Ramos (cell line): ENCODE results near the gene COP1.
"Not testable (repeated sequence)": the region's sequence is repeated elsewhere in the genome, so short reads cannot be mapped to it uniquely, and the experiment has no call there.

Source experiments
- in situ Hi-C: fragments of 300-500 bp; cut with MboI; formaldehyde crosslinking; loops from one replicate; pipeline ENCODE4 v1.14.3; 2022; ENCODE audit warnings: low sequenced_read_pairs; ENCODE audit not compliant: unreplicated experiment

COP1 gene

DNA sequence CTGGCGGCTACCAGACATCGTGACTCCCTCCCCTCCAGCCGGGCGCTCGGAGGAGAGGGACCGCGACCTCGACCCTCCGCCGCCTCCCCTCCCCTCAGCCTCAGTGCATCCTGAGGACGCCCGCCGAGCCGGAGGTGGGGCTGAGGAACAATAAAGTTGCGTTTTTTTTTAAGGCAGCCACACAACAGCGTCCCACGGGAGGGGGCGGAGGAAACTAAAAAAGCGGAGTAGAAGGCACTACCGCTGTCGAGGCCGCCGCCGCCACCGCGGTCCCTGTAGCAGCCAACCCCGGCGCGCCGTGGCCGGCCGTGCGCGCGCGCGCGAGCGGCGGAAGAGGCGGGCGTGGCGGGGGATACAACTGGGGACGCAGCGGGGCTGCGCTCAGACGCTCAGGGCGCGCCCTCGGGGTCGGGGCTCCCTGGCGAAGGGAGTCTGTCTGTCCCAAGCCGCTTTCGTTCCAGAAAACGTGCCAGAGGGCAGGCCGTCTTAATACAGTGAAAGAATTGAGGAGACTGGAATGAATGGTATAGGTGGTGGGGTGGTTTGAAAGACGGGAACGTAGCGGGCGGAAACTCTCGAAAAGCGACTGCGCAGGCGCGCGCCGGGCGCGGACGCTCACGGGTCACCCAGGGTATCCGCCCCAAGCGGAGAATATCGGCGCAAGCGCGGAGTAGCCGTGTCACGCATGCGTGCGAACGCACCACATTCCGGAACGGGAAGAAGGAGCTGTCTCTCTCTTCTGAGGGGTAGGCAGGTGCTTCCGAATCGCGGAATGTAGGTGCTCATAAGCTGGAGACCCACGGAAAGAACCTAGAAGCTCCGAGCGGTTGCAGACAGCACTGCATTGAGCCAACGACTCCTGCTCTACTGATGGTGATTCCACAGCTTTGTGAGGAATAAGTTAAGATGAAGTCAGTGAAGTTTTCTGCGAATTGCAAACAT is at the start of gene COP1:
COP1 (minus strand) TSS at position 326 of the 942 bp plus-strand sequence; CDS start at position 18, 308 bp downstream.
- in situ Hi-C loops: no loop called here

DNA sequence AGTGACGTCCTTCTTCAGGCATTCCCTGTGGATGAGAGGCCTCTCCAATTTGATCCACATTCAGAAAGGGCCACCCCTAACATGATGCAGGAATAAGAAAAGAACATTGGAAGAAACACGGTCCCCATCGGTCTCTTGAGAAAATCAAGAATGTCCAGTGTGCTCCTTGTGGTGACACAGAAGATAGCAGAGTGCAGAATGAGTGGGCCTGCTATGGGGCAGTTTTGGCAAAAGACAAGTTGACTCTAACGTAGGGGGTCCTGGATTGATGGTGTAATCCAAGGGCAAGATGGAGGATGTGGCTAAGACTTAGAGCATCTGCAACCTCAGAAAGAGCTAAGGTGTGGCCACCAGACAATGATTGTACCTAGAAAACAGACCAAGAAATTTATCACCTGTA is 45.1 kb upstream of the COP1 start:
- in situ Hi-C loops: no loop called here

DNA sequence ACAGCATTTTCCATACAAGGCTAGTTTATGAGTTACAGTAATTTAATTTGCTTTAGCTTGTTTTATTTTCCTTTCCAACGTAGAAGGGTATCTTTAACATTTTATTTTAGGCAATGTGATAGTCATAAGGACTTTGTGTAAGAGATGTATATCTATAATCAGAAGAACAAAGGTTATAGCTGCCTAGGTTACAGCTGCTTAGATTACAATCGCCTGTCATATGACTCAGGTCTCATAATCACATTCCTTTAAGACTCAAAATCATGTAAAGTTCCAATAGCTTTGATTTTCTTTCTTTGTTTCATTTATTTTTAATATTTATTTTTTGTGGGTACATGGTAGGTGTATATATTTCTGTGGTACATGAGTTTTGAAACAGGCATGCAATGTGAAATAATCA is 37.8 kb upstream of the COP1 start:
- in situ Hi-C loops: no loop called here

DNA sequence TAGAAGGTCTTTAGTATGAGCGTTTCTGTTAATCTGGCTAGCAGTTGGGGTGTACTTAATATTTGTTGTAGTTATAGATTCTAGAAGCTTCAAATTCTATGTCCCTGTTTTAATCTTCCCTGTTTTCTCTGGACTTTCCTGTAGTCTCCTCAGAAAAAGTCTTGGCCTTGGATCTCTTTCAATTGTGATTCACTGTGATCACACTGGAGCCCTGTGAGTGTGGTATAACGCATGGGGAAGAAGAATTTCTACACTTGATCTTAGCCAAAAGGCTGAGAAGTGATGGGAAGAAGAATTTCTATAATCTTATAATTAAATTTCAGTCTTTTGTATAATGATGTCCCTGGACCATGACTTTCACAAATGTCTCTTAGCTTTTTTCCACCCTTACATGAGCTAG is 36.7 kb upstream of the COP1 start:
- in situ Hi-C loops: no loop called here

DNA sequence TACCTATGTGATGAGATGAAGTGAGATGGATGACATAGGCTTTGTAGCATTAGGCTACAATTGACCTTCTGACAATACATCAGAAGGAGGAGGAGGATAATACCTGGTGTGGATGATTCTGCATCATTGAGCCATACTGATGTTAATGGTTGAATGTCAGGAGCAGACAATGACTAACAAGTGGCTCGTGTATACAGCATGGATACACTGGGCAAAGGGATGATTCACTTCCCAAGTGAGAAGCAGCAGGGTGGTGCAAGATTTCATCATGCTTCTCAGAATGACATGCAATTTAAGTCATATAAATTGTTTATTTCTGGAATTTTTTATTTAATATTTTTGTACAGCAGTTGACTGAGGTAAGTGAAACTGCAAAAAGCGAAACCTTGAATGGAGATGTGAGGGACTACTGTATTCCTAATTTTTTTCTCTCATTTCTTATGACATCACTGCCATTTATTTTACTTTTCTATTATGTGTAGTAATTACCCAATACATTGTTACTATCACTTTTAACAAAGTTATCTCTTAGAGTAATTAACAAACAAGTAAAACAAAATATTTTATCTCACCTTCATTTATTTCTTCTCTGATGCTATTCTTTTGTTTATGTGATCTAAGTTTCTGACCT is 34.4 kb upstream of the COP1 start:
- in situ Hi-C loops: no loop called here

DNA sequence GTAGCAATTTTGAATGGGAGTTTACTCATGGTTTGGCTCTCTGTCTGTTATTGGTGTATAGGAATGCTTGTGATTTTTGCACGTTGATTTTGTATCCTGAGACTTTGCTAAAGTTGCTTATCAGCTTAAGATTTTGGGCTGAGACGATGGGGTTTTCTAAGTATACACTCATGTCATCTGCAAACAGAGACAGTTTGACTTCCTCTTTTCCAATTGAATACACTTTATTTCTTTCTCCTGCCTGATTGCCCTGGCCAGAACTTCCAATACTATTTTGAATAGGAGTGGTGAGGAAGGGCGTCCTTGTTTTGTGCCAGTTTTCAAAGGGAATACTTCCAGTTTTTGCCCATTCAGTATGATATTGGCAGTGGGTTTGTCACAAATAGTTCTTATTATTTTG is 26.6 kb upstream of the COP1 start:
- in situ Hi-C loops: not testable (repeated sequence)

DNA sequence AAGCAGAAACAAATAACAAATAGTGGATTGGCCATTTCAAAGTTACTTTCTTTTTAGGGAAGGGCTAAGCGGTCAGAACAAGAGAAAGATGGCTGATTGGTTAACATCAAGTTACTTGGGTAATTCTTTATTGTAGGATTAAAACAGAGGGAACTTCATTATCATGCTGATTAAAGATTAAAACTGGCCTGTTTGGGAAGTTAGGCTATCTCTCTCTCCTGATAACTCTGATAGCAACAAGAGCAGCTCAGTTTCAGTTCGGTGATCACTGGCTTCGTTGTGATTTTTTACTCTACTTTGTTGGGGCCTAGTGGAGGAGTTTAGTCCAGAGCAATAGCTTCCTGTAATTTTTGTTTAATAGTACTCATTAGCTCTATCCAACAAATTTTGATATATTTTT is 20.5 kb upstream of the COP1 start:
- in situ Hi-C loops: no loop called here

DNA sequence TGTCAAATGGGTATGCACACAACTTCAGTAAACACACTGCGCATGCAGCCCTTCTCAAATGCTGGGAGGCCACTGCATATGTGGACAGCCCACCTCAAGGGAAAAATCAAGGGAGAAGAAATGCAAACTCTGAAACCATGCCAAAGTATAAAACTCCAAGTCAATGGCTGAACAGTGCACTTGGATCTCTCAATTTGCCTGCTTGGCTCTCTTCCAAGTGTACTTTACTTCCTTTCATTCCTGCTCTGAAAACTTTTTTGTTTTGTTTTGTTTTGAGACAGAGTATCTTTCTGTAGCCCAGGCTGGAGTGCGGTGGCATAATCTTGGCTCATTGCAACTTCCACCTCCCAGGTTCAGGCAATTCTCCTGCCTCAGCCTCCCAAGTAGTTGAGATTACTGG is 18.8 kb upstream of the COP1 start:
- in situ Hi-C loops: no loop called here

DNA sequence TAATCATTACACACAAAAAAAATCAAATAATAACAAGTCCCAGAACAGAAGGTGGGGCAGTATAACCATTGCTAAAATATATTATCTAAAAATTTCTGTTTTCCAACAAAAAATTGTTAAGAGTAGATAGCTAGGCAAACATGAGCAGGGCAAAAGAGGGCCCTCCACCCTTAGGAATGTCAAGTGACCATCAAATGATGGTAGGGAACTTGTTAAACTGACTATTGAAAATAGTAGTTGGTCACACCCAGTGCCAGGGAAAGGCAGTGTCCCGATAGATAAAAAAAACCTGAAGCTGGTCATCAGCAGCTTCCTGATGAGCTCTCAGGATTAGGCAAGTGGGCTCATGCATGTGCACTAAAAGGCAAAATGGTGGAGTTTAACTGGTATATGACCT is 18.4 kb upstream of the COP1 start:
- in situ Hi-C loops: no loop called here

DNA sequence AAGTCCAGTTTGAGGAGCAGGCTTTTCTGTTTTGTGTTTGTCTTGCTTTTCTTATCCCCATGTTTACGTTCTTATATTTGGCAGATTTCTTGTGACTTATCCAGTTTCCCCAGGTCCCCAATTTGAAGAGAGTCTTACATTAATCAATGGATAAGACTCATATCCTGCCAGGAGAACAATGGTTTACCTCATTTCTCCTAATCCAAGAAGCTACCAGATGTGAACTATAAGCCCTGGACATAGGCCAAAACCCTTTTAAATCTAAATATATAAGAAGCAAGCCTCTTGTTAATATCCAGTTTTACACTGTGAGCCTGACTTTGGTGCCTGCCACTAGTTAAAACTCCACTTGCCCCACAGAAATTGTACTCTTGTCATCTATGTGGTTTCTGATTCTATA is 15.1 kb upstream of the COP1 start:
- in situ Hi-C loops: no loop called here

DNA sequence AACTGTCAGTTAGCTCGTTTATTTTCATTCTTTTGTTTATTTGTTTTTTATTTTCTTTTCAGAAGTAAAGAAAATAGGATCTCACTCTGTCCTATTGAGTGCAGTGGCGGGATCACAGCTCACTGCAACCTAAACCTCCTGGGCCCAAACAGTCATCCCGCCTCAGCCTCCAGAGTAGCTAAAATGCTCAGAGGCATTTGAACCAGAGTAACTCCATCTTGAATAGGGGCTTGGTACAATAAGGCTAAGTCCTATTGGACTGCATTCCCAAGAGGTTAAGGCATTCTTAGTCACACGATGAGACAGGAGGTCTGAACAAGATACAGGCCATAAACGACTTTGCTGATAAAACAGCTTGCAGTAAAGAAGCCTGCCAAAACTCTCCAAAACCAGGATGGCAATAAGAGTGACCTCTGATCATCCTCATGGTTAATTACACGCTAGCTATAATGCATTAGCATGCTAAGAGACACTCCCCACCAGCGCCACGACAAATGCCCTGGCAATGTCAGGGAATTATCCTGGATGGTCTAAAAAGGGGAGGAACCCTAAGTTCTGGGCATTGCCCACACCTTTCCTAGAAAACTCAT is 13.1 kb upstream of the COP1 start:
- in situ Hi-C loops: no loop called here

DNA sequence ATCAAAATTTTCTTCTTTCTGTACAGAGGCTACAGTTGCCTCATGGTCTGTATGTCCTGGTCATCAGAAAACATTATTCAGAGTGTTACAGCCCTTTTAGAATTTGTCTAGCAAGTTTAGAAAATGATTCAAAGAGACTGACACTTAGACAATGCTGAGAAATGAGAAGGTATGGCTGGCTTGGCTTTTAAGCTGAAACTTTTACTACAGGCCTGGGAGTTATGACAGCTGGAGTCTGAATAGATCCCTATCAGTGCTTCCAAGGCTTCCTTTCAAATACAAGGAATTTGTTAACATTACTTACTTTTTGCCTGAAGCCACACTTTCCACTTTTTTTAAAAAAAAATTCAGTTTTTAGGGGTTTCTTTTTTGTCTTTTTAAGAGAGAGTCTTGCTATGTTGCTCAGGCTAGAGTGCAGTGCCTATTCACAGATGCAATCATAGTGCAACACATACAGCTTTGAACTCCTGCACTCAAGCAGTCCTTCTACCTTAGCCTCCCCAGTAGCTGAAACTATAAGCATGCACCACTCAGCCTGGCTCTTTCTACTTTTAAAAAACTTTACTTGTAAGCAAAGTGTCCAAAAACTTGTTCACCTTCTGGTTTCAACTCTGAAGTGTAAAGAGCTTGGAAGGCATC is 10.5 kb upstream of the COP1 start:
- in situ Hi-C loops: no loop called here

DNA sequence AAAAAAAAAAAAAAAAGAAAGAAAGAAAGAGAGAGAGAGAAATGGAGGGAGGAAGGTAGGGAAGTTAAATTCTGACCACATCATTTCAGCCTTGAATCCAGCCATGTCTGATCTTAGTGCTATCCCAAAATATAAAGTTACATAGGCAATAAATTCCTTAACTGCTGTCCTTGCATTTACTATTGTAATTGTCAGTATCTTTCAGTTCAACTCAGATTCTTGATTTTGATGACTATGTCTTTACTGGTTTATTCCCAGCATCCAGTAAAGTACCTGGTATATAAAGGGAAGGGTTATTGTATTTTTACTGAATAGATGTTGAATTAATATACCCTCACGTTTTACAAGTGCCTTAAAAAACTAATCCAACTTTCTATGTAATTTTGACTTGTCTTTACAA is 8.9 kb upstream of the COP1 start:
- in situ Hi-C loops: no loop called here

DNA sequence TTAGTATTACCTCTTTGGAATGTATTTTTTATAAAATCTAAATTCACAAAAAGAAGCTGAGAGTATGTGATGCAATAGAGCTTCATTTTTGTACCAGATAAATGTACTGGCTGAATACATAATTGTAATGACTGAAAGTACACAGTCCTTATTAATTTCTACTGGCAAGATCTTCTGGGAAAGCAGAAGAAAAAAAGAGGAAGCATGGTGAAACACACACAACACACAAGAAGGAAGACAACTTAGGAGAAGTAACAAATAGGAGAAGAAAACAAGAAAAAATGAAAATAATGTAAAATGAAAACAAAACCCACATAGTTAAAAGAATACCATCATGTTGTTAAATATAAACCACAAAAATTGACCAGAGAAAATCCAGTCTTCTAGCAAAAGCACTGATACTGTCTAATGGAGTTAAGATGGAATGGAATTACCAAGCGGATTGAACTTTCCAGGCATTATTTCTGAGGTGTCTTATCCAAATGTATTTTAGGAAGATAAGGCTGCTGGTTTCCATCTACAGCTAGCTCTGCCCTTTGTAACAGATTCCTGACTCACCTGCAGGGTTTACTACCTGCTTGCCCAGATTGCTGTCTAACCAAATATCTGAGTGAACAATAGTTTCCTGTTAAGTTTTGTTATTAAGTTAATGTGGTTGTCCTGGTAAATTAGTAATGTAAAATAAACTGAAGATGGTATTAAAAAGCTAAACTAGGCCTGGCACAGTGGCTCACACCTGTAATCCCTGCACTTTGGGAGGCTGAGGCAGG is 4.5 kb upstream of the COP1 start:
- in situ Hi-C loops: no loop called here

DNA sequence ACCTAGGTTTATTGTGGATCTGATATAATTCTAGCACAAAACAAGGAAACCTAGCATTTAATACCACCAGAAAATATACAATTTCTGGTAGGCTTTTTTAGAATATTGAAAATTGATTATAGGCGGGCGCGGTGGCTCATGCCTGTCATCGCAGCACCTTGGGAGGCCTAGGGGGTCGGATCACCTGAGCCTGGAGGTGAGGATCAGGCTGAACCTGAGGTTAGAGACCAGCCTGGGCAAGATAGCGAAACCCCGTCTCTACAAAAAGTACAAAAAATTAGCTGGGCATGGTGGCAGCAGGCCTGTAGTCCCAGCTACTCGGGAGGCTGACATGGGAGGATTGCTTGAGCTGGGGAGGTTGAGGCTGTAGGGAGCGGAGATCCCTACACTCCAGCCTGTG is 948 bp upstream of the COP1 start:
- in situ Hi-C loops: no loop called here

DNA sequence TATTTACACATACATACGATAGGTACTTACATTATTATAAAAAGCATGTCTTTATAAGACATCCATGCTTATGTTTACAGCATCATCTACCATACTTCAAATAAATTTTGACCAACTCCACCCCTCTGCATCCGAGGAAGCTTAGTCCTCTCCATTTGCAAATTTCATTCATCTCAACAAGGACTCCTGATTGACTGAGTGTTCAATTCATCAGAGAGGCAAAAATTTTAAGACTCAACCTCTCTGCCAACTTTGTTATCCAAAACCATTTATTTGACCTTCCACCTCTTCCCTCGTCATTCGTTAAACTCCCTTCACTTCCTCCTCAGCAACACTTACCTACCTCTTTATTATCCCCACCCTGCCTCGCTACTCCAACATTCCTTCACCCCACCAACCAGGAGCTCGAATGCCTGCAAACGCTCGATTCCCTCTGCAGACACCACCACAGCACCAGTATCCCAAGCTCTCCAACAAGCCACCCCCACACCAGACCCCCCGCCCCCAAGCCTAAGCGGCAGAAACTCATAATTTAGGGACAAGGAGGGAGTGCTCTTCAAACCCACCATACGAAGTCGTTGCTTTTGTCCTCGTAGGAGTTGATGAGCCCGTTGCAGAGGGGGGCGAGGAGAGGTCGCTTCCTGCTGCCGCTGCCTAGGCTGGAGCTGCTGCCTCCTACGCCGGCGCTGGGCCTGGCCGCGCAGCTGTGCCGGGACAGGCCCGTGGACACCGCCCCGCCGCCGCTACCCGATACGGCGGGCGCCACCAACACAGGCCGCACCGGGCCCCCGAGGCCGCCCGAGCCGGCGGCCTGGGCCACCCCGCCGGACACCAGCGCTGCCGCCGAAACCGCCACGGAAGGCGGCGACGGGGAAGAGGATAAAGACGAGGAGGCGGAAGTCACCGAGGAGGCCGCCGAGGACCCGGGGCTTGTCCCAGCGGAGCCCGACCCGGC is 803 bp downstream of the COP1 start:
- in situ Hi-C loops: no loop called here

DNA sequence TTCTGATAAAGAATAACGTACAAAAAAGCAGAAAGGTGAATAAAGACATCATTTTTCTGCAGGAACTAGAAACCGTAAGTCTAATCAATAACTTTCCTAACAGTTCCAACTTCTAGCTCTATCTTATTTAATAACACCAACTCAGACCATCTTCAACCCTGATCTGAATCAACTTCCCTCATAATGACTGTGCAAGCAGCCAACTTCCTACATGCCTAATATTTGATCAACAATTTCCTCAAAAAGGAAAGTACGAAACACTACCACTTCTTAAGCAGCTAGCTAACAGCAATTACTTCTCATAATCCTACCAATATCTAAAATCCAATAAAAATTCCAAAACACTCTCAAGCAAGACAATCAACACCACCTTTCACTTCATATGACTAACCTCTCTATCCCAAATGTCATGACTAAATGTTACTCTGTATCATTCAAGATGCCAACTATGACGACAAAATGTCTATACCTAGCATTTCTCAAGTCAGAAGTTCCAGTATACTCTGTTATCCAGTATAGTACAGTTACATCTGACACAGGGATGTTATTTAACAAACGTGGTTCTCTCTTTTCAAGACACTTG is 1.7 kb downstream of the COP1 start:
- in situ Hi-C loops: no loop called here

DNA sequence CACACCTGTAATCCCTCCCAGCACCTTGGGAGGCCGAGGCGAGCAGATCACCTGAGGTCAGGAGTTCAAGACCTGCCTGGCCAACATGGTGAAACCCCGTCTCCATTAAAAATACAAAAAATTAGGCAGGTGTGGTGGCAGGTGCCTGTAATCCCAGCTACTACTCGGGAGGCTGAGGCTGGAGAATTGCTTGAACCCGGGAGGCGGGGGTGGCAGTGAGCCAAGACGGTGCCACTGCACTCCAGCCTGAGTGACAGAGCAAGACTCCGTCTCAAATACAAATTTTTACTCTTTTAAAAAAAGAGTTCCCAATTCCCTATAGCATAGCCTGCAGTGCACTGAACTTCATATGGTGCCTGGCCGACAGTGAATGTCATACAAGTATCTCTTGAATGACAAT is 2.4 kb downstream of the COP1 start:
- in situ Hi-C loops: not testable (repeated sequence)

DNA sequence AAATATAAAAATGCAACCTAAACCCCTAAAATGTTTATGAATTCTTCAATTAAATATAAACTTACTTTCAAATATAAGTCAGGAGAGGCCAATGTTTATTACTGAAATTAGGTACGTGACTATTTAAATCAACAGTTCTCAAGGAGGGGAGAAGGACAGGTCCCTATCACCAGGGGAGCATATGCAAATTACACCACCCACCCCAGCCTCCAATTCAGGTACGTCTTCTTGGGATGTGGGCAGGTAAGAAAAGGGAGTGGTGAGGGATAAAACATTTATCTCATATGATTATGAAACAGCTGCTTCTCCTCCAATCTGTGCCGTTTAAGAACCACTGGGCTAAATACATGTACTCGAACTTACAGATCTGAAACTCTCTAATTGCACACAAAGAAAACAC is 3.4 kb downstream of the COP1 start:
- in situ Hi-C loops: no loop called here
